T follicular helper cell (primary cell): ENCODE results near the gene GSTA5.
"Not testable (repeated sequence)": the region's sequence is repeated elsewhere in the genome, so short reads cannot be mapped to it uniquely, and the experiment has no call there.

ENCODE experiments used
- DNase-seq: peaks from one replicate; pipeline ENCODE4 v3.0.0-alpha.2; 2020; ENCODE audit warnings: low read depth

Gene GSTA5

DNA sequence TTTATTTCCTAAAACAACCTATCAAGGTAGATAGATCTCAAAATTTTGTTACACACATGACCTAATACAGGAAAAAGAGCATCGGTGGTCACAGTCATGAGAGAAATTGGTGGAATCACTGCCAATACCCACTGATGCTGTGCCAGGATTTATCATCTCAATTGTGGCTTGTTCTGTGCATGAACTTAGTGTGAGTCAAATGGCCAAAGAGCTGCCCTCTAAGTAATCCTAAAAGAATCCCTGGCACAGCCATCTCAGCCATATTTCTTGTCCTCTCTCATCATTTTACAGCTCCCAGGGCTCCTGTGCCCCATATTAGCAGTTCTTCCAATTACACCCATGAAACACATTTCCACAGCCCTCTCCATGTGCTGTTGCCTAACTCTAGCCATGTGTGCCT, 6.1 kb downstream of the GSTA5 start:
- DNase-seq, result no peak

DNA sequence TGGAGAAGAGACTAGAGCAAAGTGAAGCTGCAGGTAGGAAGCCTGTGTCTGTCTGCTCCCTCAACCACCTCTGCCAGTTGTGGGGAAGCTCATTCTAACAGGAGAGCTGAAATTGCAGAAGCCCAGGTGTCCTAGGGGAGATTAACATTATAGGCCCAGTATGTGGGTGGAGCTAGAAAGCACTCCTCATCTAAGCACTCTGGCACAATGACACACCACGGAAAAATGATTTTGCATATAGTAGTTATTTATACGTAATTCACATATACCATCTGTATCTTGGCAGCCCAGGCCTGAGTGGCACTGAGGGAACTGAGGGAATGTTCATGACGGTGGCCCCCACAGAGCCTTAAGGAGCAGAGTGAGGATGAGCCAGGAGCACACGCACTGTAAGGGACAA, 9.7 kb downstream of the GSTA5 start:
- not testable (repeated sequence) for DNase-seq

DNA sequence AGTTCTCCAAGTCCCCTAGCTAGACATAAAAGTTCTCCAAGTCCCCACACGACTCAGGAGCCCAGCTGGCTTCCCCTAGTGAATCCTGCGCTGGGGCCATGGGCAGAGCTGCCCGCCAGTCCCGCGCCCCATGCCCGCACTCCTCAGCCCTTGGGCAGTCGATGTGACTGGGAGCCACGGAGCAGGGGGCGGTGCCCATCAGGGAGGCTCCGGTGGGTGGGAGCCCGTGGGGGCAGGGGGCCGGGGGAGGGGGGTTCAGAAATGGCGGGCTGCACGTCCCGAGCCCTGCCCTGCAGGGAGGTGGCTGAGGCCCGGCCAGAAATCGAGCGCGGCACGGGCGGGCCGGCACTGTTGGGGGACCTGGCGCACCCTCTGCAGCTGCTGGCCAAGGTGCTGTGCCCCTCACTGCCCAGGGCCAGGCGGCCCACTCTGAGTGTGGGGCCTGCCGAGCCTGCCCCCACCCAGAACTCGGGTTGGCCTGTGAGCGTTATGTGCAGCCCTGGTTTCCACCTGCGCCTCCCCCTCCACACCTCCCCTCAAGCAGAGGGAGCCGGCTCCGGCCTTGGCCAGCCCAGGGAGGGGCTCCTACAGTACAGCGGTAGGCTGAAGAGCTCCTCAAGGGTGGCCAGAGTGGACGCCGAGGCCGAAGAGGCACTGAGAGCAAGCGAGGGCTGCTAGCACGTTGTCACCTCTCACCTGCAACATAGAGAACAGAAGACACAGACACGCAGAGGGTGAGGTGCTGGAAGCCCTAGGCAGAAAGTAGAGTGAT, 11.4 kb downstream of the GSTA5 start:
- DNase-seq, result no peak

- not testable (repeated sequence) for DNase-seq
Measured at GRCh38 chr6:52828621-52829020, 12.0 kb downstream of the GSTA5 start.

DNA sequence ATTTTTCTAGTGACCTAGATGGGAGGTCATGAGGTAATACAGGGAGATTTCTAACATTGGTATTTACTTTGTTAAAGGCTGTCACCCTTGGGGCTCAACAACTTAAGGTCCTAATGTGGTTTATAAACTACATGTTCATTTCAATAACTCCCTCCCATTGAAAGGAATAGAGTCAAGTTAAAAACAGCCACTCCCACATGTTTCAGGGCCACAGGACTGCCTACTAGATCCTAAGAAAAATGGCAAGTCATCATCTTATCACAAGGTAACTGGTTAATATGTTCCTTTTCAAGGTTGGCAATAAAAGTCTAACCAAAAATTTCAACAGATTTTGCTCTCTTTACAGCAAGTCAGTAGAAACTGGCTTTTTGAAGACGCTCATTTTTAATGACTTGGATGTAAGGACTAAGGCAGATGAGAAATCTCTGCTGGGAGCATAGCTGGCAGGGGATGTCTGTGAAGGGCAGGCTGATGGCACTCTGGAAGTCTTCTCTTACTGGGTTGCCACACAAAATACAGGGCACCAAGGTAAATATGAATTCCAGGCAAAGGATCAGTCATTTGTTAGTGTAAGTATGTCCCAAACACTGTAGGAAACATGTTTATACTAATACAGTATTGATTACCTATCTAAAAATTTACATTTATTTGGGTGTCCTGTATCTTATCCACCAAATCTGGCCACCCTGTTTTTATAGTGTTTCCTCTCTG, 13.4 kb downstream of the GSTA5 start:
- not testable (repeated sequence) for DNase-seq

DNA sequence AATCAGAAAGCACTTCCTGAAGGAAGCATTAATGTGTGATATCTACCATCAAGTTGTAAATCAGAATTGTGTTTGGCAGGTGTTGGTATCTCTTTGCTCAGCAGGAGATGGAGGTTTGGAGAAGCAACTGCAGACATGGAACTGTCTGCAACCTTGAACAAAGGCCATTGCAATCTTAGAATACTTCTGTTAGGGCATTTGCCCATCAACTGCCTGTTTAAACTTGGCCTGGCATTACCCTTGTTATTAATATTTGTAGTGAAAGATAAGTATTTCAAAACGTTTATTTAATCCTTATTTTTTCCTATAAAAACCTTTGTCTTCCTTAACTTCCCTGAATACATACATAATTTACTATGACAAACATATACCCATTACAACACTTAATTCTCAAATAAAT, 14.1 kb downstream of the GSTA5 start:
- no peak for DNase-seq

GRCh38 chr6:52825900-52826459, 14.6 kb downstream of the GSTA5 start:
- not testable (repeated sequence) for DNase-seq

GRCh38 chr6:52825270-52825793, 15.3 kb downstream of the GSTA5 start:
- not testable (repeated sequence) for DNase-seq

GRCh38 chr6:52821842-52822241, 18.8 kb downstream of the GSTA5 start:
- no peak for DNase-seq

DNA sequence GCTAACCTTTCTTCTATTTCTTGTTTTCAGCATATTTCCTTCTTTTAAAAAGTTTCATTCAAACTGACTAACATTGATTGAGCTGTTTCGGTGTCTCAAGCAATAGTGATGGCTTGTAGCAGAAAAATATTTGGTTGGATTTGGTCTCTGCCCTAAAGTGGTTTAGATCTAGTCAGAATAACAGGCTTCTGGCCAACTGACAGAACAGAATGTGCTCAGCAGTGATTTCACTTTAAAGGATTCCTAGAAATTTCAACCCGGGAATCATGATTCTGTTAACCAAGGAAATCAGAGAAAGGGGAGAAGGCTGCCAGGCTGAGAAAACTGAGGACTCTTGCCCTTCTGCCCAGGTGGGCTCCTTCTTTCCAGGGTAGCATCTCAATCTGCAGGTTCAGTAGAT, 20.4 kb downstream of the GSTA5 start:
- no peak for DNase-seq

- peak; percentile 9 for DNase-seq
Measured at GRCh38 chr6:52815167-52816092, 25.2 kb downstream of the GSTA5 start.

DNA sequence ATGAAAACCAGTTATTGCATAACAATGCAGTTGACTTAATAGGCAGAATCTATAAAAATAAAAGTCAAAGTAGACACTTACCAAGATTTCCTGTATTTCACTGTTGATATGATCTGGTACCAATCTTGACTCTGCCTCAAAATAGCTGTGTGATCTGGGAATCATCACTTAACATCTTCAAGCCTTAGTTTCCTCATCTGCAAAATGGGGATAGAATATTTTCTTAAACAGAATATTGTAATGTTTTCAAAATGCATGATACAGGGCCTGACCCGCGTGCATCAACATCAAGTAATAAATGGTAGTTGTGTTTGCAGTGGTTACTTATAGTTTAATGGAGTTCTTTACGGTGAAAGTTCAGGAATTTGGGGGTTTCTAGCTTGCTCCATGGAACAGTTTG, 26.1 kb downstream of the GSTA5 start:
- not testable (repeated sequence) for DNase-seq

GRCh38 chr6:52809777-52810176, 30.8 kb downstream of the GSTA5 start:
- not testable (repeated sequence) for DNase-seq

DNA sequence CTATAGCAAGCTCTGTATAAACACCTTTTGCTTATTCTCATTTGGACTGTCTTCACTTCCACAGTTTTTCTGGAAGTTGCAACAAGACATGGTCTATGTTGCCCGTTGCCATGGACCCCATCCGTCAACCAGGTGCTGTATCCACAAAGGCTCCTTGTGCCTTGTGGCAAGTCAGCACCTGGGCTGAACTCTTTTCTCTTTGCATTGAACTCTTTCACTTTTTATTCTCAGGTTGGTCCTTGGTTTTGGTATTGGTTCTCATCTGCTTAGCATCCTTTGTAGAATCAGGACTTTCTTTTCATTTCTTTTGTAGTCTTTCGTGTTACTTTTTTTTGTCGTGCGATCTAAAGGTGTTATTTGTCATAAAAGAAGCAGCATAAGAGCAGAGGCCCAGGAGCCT, 32.0 kb downstream of the GSTA5 start:
- no peak for DNase-seq

- DNase-seq, result not testable (repeated sequence)
Measured at GRCh38 chr6:52803668-52804255, 36.9 kb downstream of the GSTA5 start, which contains the start of gene GSTA1. GSTA1 (minus strand) TSS chr6:52803816; CDS start chr6:52799267, 4,549 bp downstream.

DNA sequence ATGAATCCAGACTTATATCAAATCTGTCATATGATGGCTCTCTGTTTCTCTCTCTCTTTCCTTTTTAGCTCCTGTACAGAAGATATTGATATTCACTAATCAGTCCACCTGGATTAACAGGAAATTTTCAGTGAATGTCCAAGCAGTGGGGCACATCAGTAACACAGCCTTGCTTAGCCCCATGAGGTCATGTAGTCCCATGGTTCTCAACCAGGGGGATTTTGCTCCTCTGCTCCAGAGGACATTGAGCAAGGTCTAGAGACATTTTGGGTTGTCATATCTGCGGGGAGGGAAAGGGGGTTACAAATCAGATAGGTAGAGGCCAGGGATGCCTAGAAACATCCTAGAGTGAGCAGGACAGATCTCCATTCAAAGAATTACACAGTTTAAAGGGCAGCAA, 37.8 kb downstream of the GSTA5 start:
- no peak for DNase-seq

DNA sequence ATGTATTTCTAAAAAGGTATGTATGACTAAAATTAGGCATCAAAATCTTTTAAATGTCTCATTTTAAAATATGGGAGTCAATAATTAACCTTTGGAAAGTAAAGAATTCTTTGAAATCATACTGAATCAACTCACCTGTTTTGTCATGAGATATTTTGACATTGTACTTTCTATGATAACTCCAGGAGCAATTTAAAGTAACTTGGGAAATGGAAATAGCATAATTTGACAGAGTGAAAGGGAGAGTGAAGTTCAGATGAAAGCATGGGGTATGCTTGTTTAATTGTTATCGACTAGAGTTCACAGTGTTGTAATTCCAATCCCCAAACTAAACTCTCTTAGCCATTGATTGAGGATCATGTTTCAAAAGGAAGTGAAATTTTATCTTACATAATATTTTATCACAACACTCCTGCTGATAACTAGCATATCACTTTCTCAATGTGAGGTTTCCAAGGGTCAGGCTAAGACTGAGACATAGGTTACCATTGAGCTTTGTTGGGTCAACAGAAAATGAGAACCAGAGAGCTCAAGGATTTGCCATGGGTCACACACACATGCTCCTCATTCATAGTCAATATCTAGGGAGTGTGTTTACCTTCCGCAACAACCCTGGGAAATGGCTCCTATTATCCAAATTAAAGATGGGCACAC, 39.3 kb downstream of the GSTA5 start:
- DNase-seq, result no peak

GRCh38 chr6:52799272-52799671, 41.3 kb downstream of the GSTA5 start:
- DNase-seq, result not testable (repeated sequence)

GRCh38 chr6:52794366-52794765, 46.2 kb downstream of the GSTA5 start:
- not testable (repeated sequence) for DNase-seq

DNA sequence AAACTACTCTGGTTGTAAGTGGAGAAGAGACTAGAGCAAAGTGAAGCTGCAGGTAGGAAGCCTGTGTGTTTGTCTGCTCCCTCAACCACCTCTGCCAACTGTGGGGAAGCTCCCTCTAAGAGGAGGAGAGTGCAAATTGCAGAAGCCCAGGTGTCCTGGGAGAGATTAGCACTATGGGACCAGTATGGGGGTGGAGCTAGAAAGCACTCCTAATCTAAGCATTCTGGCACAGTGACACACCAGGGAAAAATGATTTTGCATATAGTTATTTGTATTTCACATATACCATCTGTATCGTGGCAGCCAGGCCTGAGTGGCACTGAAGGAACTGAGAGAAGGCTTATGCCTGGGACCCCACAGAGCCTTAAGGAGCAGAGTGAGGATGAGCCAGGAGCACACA, 49.8 kb downstream of the GSTA5 start:
- DNase-seq, result no peak

DNA sequence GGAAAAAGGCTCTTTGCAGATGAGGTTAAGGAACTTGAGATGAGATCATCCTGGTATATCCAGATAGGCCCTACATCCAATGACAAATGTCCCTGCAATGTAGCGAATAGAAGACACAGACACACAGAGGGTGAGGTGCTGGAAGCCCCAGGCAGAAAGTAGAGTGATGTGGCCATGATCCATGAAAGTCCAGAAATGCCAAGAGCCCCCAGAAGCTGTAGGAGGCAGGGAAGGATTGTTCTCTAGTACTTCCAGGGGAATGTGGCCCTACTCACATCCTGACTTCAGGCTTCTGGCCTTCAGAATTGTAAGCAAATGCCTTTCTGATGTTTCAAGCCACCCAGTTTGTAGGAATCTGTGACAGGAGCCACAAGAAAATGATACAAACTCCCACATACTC, 51.0 kb downstream of the GSTA5 start:
- DNase-seq, result not testable (repeated sequence)
